ENCODE measurements around the gene PLEKHG1. TPM values are rescaled to one million over a fixed set of nuclear protein-coding genes. Genes with fewer than 3 reads are reported as not detected.

Gene PLEKHG1
- total RNA-seq, 1 experiment from 2014 or later: 1.4 TPM

DNA sequence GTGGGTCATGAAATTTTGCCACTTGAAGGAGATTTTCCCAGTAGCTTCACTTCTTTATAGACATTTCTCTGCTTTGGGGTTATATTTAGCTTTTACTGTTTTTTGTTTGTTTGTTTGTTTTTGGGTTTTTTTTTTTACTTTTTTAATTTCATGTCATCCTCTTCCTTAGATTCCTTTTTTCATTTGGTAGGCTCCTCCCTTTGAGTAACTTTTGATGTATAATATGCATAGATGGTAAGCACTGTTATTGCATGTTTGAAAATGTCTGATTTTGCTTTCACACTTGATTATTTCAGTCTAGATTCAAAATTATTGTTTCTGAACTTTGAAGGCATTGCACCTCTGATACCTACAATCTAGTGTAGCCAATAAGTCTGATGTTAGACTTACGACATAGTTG is 37.6 kb downstream of the PLEKHG1 start:
- H3K79me2 ChIP-seq (ENCODE audit: low read length): no peaks in the 10 kb centered on the region
- no peak overlapping the region for H2AFZ ChIP-seq (ENCODE audit: low read length)
- TF ChIP-seq EZH2 (IDR thresholded peaks at IDR 0.05; ENCODE audit: low read length, unreplicated experiment) (no peak), EZH2phosphoT487 (IDR thresholded peaks at IDR 0.05; ENCODE audit: borderline replicate concordance, low read length) (no peak)
- TF ChIP-seq, protein P1, sequence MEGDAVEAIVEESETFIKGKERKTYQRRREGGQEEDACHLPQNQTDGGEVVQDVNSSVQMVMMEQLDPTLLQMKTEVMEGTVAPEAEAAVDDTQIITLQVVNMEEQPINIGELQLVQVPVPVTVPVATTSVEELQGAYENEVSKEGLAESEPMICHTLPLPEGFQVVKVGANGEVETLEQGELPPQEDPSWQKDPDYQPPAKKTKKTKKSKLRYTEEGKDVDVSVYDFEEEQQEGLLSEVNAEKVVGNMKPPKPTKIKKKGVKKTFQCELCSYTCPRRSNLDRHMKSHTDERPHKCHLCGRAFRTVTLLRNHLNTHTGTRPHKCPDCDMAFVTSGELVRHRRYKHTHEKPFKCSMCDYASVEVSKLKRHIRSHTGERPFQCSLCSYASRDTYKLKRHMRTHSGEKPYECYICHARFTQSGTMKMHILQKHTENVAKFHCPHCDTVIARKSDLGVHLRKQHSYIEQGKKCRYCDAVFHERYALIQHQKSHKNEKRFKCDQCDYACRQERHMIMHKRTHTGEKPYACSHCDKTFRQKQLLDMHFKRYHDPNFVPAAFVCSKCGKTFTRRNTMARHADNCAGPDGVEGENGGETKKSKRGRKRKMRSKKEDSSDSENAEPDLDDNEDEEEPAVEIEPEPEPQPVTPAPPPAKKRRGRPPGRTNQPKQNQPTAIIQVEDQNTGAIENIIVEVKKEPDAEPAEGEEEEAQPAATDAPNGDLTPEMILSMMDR (conservative IDR thresholded peaks at IDR 0.05; ENCODE audit: low read depth, low read length): no peak
- no peak for DNase-seq
- no peak overlapping the region for H3K4me3 ChIP-seq (ENCODE audit: low read length)
- CTCF ChIA-PET: no interaction called here
- BruUV-seq (replicated peaks): no TSS peak
- no peak overlapping the region for H3K9ac ChIP-seq (ENCODE audit: low read length)
- H3K27me3 ChIP-seq (ENCODE audit: low read length): no peaks in the 10 kb centered on the region
- no peaks in the 10 kb centered on the region for H3K36me3 ChIP-seq (ENCODE audit: low read depth, low read length)
- no peaks in the 10 kb centered on the region for H3K9me2 ChIP-seq (replicated peaks; ENCODE audit: low read length)
- no peaks in the 10 kb centered on the region for H4K20me1 ChIP-seq (ENCODE audit: low read length)
- no peaks in the 10 kb centered on the region for H3K9me3 ChIP-seq (ENCODE audit: low read length)
- H3K4me1 ChIP-seq (ENCODE audit: insufficient read depth, low read length): 0 out of 2 replicates have a peak, but pooled peaks cover 5% of the 10 kb centered on the region
- H3F3A ChIP-seq (ENCODE audit: low read length, unreplicated experiment): no peaks in the 10 kb centered on the region
- intact Hi-C loops (cut with micrococcal nuclease): no loop called here
- POLR2A ChIA-PET (ENCODE audit: unreplicated experiment): no interaction called here
- ATAC-seq: no peak
- no peak overlapping the region for H3K27ac ChIP-seq (ENCODE audit: low read length)
- no peak overlapping the region for H3K4me2 ChIP-seq (ENCODE audit: low read length)

DNA sequence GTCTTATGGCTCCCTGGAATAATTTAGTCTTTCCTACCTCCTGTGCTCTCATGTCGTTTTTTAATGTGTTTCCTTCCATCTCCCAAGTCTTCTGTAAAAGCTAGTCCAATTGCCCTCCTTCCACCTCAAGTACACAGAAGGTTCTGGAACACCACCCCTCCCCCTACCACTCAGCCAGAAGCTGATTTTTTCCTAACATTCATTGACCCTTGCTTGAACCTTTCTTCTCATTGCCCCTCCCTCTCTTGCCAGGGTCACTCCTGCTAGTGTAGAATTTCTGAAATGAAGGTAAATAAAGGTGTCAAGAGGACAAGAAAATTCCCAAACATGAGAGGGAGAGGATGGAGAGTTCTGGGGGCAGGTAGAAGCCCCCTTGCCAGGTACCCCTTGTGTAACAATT is 38.6 kb downstream of the PLEKHG1 start:
- Histone ChIP-seq H3K4me2 (ENCODE audit: low read length) (no peak overlapping the region), H3K27ac (ENCODE audit: low read length) (no peak overlapping the region), H3F3A (ENCODE audit: low read length, unreplicated experiment) (no peaks in the 10 kb centered on the region), H3K9me3 (ENCODE audit: low read length) (no peaks in the 10 kb centered on the region), H3K9ac (ENCODE audit: low read length) (no peak overlapping the region), H4K20me1 (ENCODE audit: low read length) (no peaks in the 10 kb centered on the region), H3K27me3 (ENCODE audit: low read length) (no peaks in the 10 kb centered on the region), H2AFZ (ENCODE audit: low read length) (no peak overlapping the region), H3K4me3 (ENCODE audit: low read length) (no peak overlapping the region), H3K79me2 (ENCODE audit: low read length) (no peaks in the 10 kb centered on the region), H3K9me2 (replicated peaks; ENCODE audit: low read length) (no peaks in the 10 kb centered on the region), H3K4me1 (ENCODE audit: insufficient read depth, low read length) (0 out of 2 replicates have a peak, but pooled peaks cover 5% of the 10 kb centered on the region), H3K36me3 (ENCODE audit: low read depth, low read length) (no peaks in the 10 kb centered on the region)
- DNase-seq (no peak), ATAC-seq (no peak)
- CTCF ChIA-PET: no interaction called here
- intact Hi-C loops (cut with micrococcal nuclease): no loop called here
- TF ChIP-seq EZH2 (IDR thresholded peaks at IDR 0.05; ENCODE audit: low read length, unreplicated experiment) (no peak), EZH2phosphoT487 (IDR thresholded peaks at IDR 0.05; ENCODE audit: borderline replicate concordance, low read length) (no peak)
- TF ChIP-seq, protein P1 (conservative IDR thresholded peaks at IDR 0.05; ENCODE audit: low read depth, low read length): no peak
- no TSS peak for BruUV-seq (replicated peaks)
- POLR2A ChIA-PET (ENCODE audit: unreplicated experiment): no interaction called here

GRCh38 chr6:150638765-150639164 is 39.1 kb downstream of the PLEKHG1 start:
- Histone ChIP-seq H3F3A (ENCODE audit: low read length, unreplicated experiment) (no peaks in the 10 kb centered on the region), H3K79me2 (ENCODE audit: low read length) (no peaks in the 10 kb centered on the region), H3K9me2 (replicated peaks; ENCODE audit: low read length) (no peaks in the 10 kb centered on the region), H3K4me3 (ENCODE audit: low read length) (no peak overlapping the region), H2AFZ (ENCODE audit: low read length) (no peak overlapping the region), H3K9me3 (ENCODE audit: low read length) (no peaks in the 10 kb centered on the region), H3K4me1 (ENCODE audit: insufficient read depth, low read length) (0 out of 2 replicates have a peak, but pooled peaks cover 5% of the 10 kb centered on the region), H3K4me2 (ENCODE audit: low read length) (no peak overlapping the region), H3K27me3 (ENCODE audit: low read length) (no peaks in the 10 kb centered on the region), H4K20me1 (ENCODE audit: low read length) (no peaks in the 10 kb centered on the region), H3K9ac (ENCODE audit: low read length) (no peak overlapping the region), H3K27ac (ENCODE audit: low read length) (no peak overlapping the region), H3K36me3 (ENCODE audit: low read depth, low read length) (no peaks in the 10 kb centered on the region)
- DNase-seq (peak; percentile 33), ATAC-seq (no peak)
- no peak for TF ChIP-seq EZH2 (IDR thresholded peaks at IDR 0.05; ENCODE audit: low read length, unreplicated experiment)
- no peak for TF ChIP-seq EZH2phosphoT487 (IDR thresholded peaks at IDR 0.05; ENCODE audit: borderline replicate concordance, low read length)
- TF ChIP-seq, protein P1 (conservative IDR thresholded peaks at IDR 0.05; ENCODE audit: low read depth, low read length): no peak
- intact Hi-C loops (cut with micrococcal nuclease): no loop called here
- POLR2A ChIA-PET (ENCODE audit: unreplicated experiment): no interaction called here
- CTCF ChIA-PET: no interaction called here
- BruUV-seq (replicated peaks): no TSS peak
